Left ventricle myocardium superior (tissue), 1 donor: ENCODE data around the gene INKA2. TPM values are rescaled to one million over a fixed set of nuclear protein-coding genes. Genes with fewer than 3 reads are reported as not detected.
A peak's percentile ranks its signal among the peaks of the same experiment; 100 is the strongest.

ENCODE experiments used
- ATAC-seq: fragments of 200-7000 bp; cut with Tn5 transposase; one replicate; pipeline ENCODE4 v1.9.1; 2020; ENCODE audit warnings: mild to moderate bottlenecking, moderate library complexity
- DNase-seq: peaks from one replicate; pipeline ENCODE4 v3.0.0-alpha.2; 2020
- intact Hi-C: fragments of 100-400 bp; cut with micrococcal nuclease; formaldehyde crosslinking; loops from one replicate; pipeline ENCODE4 v1.11.0; 2022
- total RNA-seq: library from RNA; stranded (reverse); fragmentation: NEBNext Ultra II Directional; extraction: Animal tissue kit (Norgen Biotek cat#: 25700); gene quantifications from one replicate; pipeline ENCODE4 v1.2.1, GENCODE V29; 2021
- donor health status: DM: no; HTN: yes; CAD: no; lungs with severe emphysema.

The INKA2 gene
- total RNA-seq, 1 donor from 2014 or later, result 23.1 TPM

GRCh38 chr1:111735858-111736544 is 3.2 kb downstream of the INKA2 start:
- intact Hi-C loops, result no loop called here
- ATAC-seq (no peak), DNase-seq (no peak)

- no peak for DNase-seq
- intact Hi-C loops, result no loop called here
- no peak for ATAC-seq
Measured at GRCh38 chr1:111735321-111735720, 3.9 kb downstream of the INKA2 start.

- DNase-seq, result no peak
- intact Hi-C loops, result no loop called here
- ATAC-seq, result no peak
Measured at GRCh38 chr1:111734856-111735255, 4.3 kb downstream of the INKA2 start.

- DNase-seq, result no peak
- intact Hi-C loops, result no loop called here
Measured at GRCh38 chr1:111734426-111734825, 4.8 kb downstream of the INKA2 start.

GRCh38 chr1:111733992-111734341 is 5.2 kb downstream of the INKA2 start:
- intact Hi-C loops, result no loop called here
- no peak for DNase-seq
- no peak for ATAC-seq

More at GRCh38 chr1:111734426-111734825, 4.8 kb downstream of the INKA2 start:
- ATAC-seq, result no peak

GRCh38 chr1:111733183-111733991 is 5.8 kb downstream of the INKA2 start:
- intact Hi-C loops, result no loop called here
- peak; percentile 37 for ATAC-seq
- DNase-seq, result peak; percentile 77

- no peak for ATAC-seq
- intact Hi-C loops, result no loop called here
Measured at GRCh38 chr1:111732718-111733117, 6.5 kb downstream of the INKA2 start.

GRCh38 chr1:111731956-111732355 is 7.2 kb downstream of the INKA2 start:
- intact Hi-C loops, result no loop called here
- DNase-seq (no peak), ATAC-seq (no peak)

More at GRCh38 chr1:111732718-111733117, 6.5 kb downstream of the INKA2 start:
- no peak for DNase-seq

GRCh38 chr1:111730706-111731105 is 8.5 kb downstream of the INKA2 start:
- DNase-seq (no peak), ATAC-seq (no peak)
- intact Hi-C loops, result no loop called here

- intact Hi-C loops, result no loop called here
- no peak for ATAC-seq
- DNase-seq, result no peak
Measured at GRCh38 chr1:111729946-111730681, 9.1 kb downstream of the INKA2 start.

GRCh38 chr1:111729271-111729921 is 9.8 kb downstream of the INKA2 start:
- DNase-seq, result peak; percentile 85
- ATAC-seq, result peak; percentile 69
- intact Hi-C loops, result no loop called here

- no peak for ATAC-seq
- intact Hi-C loops, result no loop called here
- DNase-seq, result no peak
Measured at GRCh38 chr1:111727056-111727455, 12.1 kb downstream of the INKA2 start.

- ATAC-seq, result peak; percentile 68
- intact Hi-C loops, result no loop called here
- peak; percentile 88 for DNase-seq
Measured at GRCh38 chr1:111725192-111725591, 14.0 kb downstream of the INKA2 start.

GRCh38 chr1:111723871-111724270 is 15.3 kb downstream of the INKA2 start:
- ATAC-seq (no peak), DNase-seq (no peak)
- intact Hi-C loops, result no loop called here

GRCh38 chr1:111723091-111723806 is 15.9 kb downstream of the INKA2 start:
- intact Hi-C loops, result no loop called here
- DNase-seq (no peak), ATAC-seq (no peak)

GRCh38 chr1:111720977-111721786 is 18.0 kb downstream of the INKA2 start:
- ATAC-seq (peak; percentile 15), DNase-seq (no peak)
- intact Hi-C loops, result no loop called here

GRCh38 chr1:111720274-111720976 is 18.8 kb downstream of the INKA2 start:
- peak; percentile 52 for DNase-seq
- peak; percentile 80 for ATAC-seq
- intact Hi-C loops, result no loop called here
